ENCODE measurements around the gene NT5M. TPM values are rescaled to one million over a fixed set of nuclear protein-coding genes. Genes with fewer than 3 reads are reported as not detected.

The NT5M gene
- total RNA-seq, 1 experiment from 2014 or later: 8.6 TPM

- Histone ChIP-seq H3K4me1 (ENCODE audit: insufficient read depth, low read length) (peaks cover 7% of the 10 kb centered on the region; the same call in 1 of the 2 replicates), H3K4me3 (ENCODE audit: low read length) (no peak overlapping the region), H3K9me2 (replicated peaks; ENCODE audit: low read length) (no peaks in the 10 kb centered on the region), H2AFZ (ENCODE audit: low read length) (peak overlapping the region; percentile 56; the same call in 1 of the 2 replicates), H3K27ac (ENCODE audit: low read length) (no peak overlapping the region), H3F3A (ENCODE audit: low read length, unreplicated experiment) (no peaks in the 10 kb centered on the region), H3K9ac (ENCODE audit: low read length) (no peak overlapping the region), H3K36me3 (ENCODE audit: low read depth, low read length) (no peaks in the 10 kb centered on the region), H3K79me2 (ENCODE audit: low read length) (no peaks in the 10 kb centered on the region), H3K27me3 (ENCODE audit: low read length) (no peaks in the 10 kb centered on the region), H3K4me2 (ENCODE audit: low read length) (peak overlapping the region; percentile 29; the same call in 1 of the 2 replicates), H3K9me3 (ENCODE audit: low read length) (0 out of 2 replicates have a peak, but pooled peaks cover 3% of the 10 kb centered on the region), H4K20me1 (ENCODE audit: low read length) (no peaks in the 10 kb centered on the region)
- CTCF ChIA-PET: interaction anchor here (0.6 to 1.0 kb wide), 3 partner anchors 74 to 259 kb away, joined by 4 to 5 read pairs (median 5); no protein-coding TSS in a partner anchor
- DNase-seq (peak; percentile 86), ATAC-seq (peak; percentile 48)
- POLR2A ChIA-PET (ENCODE audit: unreplicated experiment): no interaction called here
- TF ChIP-seq EZH2phosphoT487 (IDR thresholded peaks at IDR 0.05; ENCODE audit: borderline replicate concordance, low read length) (no peak), CTCF (conservative IDR thresholded peaks at IDR 0.05; ENCODE audit: low read depth, low read length) (peak; percentile 95), EZH2 (IDR thresholded peaks at IDR 0.05; ENCODE audit: low read length, unreplicated experiment) (no peak)
- no TSS peak for BruUV-seq (replicated peaks)
- intact Hi-C loops (cut with micrococcal nuclease): no loop called here
These were observed 51.6 kb downstream of the NT5M start for GRCh38 chr17:17354560-17355349.

GRCh38 chr17:17355426-17355825 is 52.3 kb downstream of the NT5M start:
- H3K9ac ChIP-seq (ENCODE audit: low read length): no peak overlapping the region
- H3K4me1 ChIP-seq (ENCODE audit: insufficient read depth, low read length): peaks cover 7% of the 10 kb centered on the region; the same call in 1 of the 2 replicates
- ChIA-PET CTCF (interaction anchor here (0.9 to 1.0 kb wide), 2 partner anchors 141 to 258 kb away, joined by 4 to 5 read pairs; no protein-coding TSS in a partner anchor), POLR2A (ENCODE audit: unreplicated experiment) (no interaction called here)
- no peak for TF ChIP-seq CTCF (conservative IDR thresholded peaks at IDR 0.05; ENCODE audit: low read depth, low read length)
- no peak for TF ChIP-seq EZH2phosphoT487 (IDR thresholded peaks at IDR 0.05; ENCODE audit: borderline replicate concordance, low read length)
- TF ChIP-seq EZH2 (IDR thresholded peaks at IDR 0.05; ENCODE audit: low read length, unreplicated experiment): no peak
- no peaks in the 10 kb centered on the region for H3K9me2 ChIP-seq (replicated peaks; ENCODE audit: low read length)
- no peaks in the 10 kb centered on the region for H3F3A ChIP-seq (ENCODE audit: low read length, unreplicated experiment)
- no peaks in the 10 kb centered on the region for H3K79me2 ChIP-seq (ENCODE audit: low read length)
- intact Hi-C loops (cut with micrococcal nuclease): no loop called here
- ATAC-seq (no peak), DNase-seq (no peak)
- H4K20me1 ChIP-seq (ENCODE audit: low read length): no peaks in the 10 kb centered on the region
- H3K4me3 ChIP-seq (ENCODE audit: low read length): no peak overlapping the region
- no peak overlapping the region for H3K27ac ChIP-seq (ENCODE audit: low read length)
- peak overlapping the region; percentile 56; the same call in 1 of the 2 replicates for H2AFZ ChIP-seq (ENCODE audit: low read length)
- H3K36me3 ChIP-seq (ENCODE audit: low read depth, low read length): no peaks in the 10 kb centered on the region
- H3K27me3 ChIP-seq (ENCODE audit: low read length): no peaks in the 10 kb centered on the region
- peak overlapping the region; percentile 29; the same call in 1 of the 2 replicates for H3K4me2 ChIP-seq (ENCODE audit: low read length)
- H3K9me3 ChIP-seq (ENCODE audit: low read length): peaks cover 10% of the 10 kb centered on the region; the same call in 1 of the 2 replicates
- BruUV-seq (replicated peaks): no TSS peak
